Measurements from ENCODE around the gene MRRF.

Gene MRRF

GRCh38 chr9:122227575-122227900, 37.1 kb upstream of the MRRF start:
- H3K4me1 Mint-ChIP-seq = peaks cover 34% of the 10 kb centered on the region
- H3K27ac Mint-ChIP-seq = no peak overlapping the region
- no peak for TF ChIP-seq CTCF (IDR thresholded peaks at IDR 0.05)
- peak overlapping the region; percentile 72 for H3K4me3 Mint-ChIP-seq
- H3K27me3 Mint-ChIP-seq (ENCODE audit: low read depth, poor library complexity) = no peaks in the 10 kb centered on the region
- no peaks in the 10 kb centered on the region for H3K36me3 Mint-ChIP-seq (ENCODE audit: low read depth)
- DNase-seq = no peak
- H3K9me3 Mint-ChIP-seq = no peaks in the 10 kb centered on the region

GRCh38 chr9:122228191-122228567, 36.5 kb upstream of the MRRF start:
- H3K36me3 Mint-ChIP-seq (ENCODE audit: low read depth) = no peaks in the 10 kb centered on the region
- H3K4me1 Mint-ChIP-seq = peaks cover 40% of the 10 kb centered on the region
- H3K4me3 Mint-ChIP-seq = peak overlapping the region; percentile 72
- no peak for TF ChIP-seq CTCF (IDR thresholded peaks at IDR 0.05)
- no peak overlapping the region for H3K27ac Mint-ChIP-seq
- H3K9me3 Mint-ChIP-seq = no peaks in the 10 kb centered on the region
- H3K27me3 Mint-ChIP-seq (ENCODE audit: low read depth, poor library complexity) = no peaks in the 10 kb centered on the region
- DNase-seq = no peak

- no peaks in the 10 kb centered on the region for H3K27me3 Mint-ChIP-seq (ENCODE audit: low read depth, poor library complexity)
- TF ChIP-seq CTCF (IDR thresholded peaks at IDR 0.05) = no peak
- peak within 1 kb of the TSS; percentile 72 for H3K4me3 Mint-ChIP-seq
- DNase-seq = peak; percentile 59
- no peak within 1 kb of the TSS for H3K27ac Mint-ChIP-seq
- no peaks in the 10 kb centered on the region for H3K9me3 Mint-ChIP-seq
- peaks cover 43% of the 10 kb centered on the region for H3K4me1 Mint-ChIP-seq
- no peaks in the 10 kb centered on the region for H3K36me3 Mint-ChIP-seq (ENCODE audit: low read depth)
These were observed 35.9 kb upstream of the MRRF start, which contains the start of gene LHX6 for GRCh38 chr9:122228568-122229484. TSS of gene LHX6 (minus strand) at chr9:122228957. CDS start at chr9:122228740, 217 bp downstream.

- no peaks in the 10 kb centered on the region for H3K36me3 Mint-ChIP-seq (ENCODE audit: low read depth)
- DNase-seq = no peak
- no peak overlapping the region for H3K27ac Mint-ChIP-seq
- TF ChIP-seq CTCF (IDR thresholded peaks at IDR 0.05) = no peak
- no peaks in the 10 kb centered on the region for H3K27me3 Mint-ChIP-seq (ENCODE audit: low read depth, poor library complexity)
- no peaks in the 10 kb centered on the region for H3K9me3 Mint-ChIP-seq
- H3K4me3 Mint-ChIP-seq = no peak overlapping the region
- peaks cover 40% of the 10 kb centered on the region for H3K4me1 Mint-ChIP-seq
These were observed 35.2 kb upstream of the MRRF start for GRCh38 chr9:122229485-122229837.

GRCh38 chr9:122232796-122233306, 31.8 kb upstream of the MRRF start:
- Mint-ChIP-seq H3K36me3 (ENCODE audit: low read depth) (no peaks in the 10 kb centered on the region), H3K27me3 (ENCODE audit: low read depth, poor library complexity) (peaks cover 7% of the 10 kb centered on the region), H3K27ac (no peak overlapping the region), H3K4me1 (peaks cover 10% of the 10 kb centered on the region), H3K4me3 (peak overlapping the region; percentile 2), H3K9me3 (no peaks in the 10 kb centered on the region)
- TF ChIP-seq CTCF (IDR thresholded peaks at IDR 0.05) = no peak
- no peak for DNase-seq

All from nephron progenitor cell (in vitro differentiated cells).